NCI-H2107 (cell line): Measurements from ENCODE around the gene ADD2.
"Not testable (repeated sequence)": the region's sequence is repeated elsewhere in the genome, so short reads cannot be mapped to it uniquely, and the experiment has no call there.

Experiments used
- DNase-seq: peaks from one replicate; lab custom pipeline; 2025; lab: John Stamatoyannopoulos, UW

Gene ADD2

GRCh38 chr2:70751881-70752280 lies 16.1 kb downstream of the ADD2 start:
- no peak for DNase-seq

DNA sequence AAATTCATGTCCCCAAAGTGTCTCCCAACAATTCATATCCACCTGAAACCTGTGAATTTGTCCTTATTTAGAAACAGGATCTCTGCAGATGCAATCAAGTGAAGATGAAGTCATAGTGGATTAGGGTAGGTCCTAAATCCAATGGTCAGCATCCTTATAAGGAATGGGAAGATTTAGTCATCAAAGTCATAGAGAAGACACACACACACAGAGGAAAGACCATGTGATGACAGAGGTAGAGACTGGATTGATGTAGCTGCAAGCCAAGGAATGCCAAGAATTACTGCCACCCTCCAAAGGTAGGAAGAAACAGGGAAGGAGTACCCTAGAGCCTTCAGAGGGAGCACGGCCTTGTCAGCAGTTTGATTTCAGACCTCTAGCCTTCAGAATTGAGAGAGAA lies 17.7 kb downstream of the ADD2 start:
- no peak for DNase-seq

GRCh38 chr2:70748002-70748784 lies 19.8 kb downstream of the ADD2 start:
- no peak for DNase-seq

DNA sequence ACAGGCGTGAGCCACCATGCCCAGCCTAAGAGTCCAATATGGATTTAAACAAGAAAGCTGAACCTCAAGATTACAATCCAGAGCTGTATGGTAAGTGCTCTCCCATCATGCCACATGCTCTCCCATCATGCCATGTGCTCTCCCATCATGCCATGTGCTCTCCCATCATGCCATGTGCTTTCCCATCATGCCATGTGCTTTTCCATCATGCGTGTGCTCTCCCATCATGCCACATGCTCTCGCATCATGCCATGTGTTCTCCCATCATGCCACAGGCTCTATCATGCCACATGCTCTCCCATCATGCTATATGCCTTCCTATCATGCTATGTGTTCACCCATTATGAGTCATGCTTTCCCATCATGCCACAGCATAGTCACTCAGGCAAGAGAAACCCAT lies 20.7 kb downstream of the ADD2 start:
- DNase-seq = no peak

GRCh38 chr2:70746094-70746974 lies 21.7 kb downstream of the ADD2 start:
- no peak for DNase-seq

DNA sequence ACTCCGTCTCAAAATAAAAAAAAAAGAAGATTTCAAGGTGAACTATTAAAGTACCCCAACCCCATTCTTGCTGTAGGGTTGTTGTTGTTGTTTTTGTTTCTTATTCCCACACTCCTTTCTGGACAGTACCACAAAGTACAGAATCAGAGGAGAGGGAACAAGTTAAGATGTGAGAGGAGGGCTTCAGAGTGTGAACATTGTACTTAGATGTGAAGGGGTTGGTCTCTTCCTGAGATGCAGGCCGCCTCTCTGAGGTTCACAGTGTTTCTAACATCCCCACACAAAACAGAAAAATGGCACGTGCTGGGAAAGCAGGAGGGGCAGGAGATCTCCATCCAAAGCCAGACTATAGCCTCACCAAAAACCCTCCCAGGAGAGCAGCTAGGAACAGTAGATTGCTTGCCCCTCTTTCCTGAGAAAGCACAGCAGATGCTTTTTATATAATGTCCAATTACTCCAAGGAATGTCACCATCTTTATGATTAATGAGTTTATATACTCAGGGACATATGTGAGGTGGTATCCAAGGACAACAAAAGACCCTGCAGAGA lies 22.6 kb downstream of the ADD2 start:
- no peak for DNase-seq

GRCh38 chr2:70744397-70744796 lies 23.6 kb downstream of the ADD2 start:
- DNase-seq = no peak

DNA sequence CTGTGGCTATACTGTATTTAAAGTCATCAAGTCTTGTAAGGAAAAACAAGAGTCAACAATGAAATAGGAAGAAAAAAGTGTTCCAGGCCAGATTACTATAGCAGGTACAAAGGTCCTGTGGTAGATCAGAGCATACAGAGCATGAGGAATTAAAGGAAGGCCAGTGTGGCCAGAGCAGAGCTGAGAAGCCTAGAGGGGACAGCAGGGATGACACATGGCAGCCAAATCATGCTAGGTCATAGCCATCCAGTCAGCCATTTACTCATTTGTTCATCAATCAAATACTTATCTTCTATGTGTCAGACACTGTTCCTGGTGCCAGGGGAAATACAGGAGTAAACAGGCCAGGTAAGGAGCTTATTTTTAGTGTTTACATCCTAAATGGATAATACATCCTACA lies 24.3 kb downstream of the ADD2 start:
- no peak for DNase-seq

- DNase-seq = no peak
Measured at GRCh38 chr2:70743068-70743467, 24.9 kb downstream of the ADD2 start.

- DNase-seq = not testable (repeated sequence)
Measured at GRCh38 chr2:70739492-70739891, 28.5 kb downstream of the ADD2 start.

DNA sequence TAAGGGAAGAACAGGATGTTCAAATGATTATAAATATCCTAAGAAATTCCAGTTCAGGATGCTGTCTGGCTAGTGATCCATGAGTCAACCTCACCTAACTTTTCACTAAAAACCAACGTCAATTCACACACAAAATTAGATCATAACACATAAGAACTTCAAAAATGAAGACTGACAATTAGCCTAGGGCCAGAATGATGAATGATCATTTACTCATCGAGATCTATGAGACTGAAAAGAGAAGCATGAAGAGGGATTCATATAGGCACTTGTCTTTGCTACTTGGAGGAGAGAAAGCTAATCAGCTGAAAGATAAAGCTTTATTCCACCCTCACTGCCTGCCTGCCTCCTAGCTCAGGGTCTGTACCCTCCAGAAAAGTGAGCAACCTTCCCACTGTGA lies 29.8 kb downstream of the ADD2 start:
- DNase-seq = no peak

DNA sequence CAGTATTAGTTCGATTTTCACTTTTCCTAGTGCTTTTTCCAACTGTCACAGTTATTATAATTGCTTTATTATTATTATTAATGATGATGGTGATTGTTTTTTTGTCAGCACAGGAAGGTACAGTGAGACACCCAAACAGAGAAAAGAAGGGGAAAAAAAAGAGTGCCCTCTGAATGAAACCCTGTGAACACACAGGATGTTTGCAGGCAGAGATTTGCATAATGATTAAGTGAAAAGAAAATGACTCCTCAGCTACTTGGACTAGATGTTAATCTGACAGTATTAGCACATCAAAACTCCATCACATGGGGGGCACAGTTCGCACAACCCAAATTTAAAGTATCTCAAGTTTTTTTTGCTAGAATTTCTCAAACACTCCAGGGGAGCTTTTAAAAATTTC lies 32.9 kb downstream of the ADD2 start:
- no peak for DNase-seq

GRCh38 chr2:70733646-70734180 lies 34.3 kb downstream of the ADD2 start:
- DNase-seq = no peak

- DNase-seq = no peak
Measured at GRCh38 chr2:70732766-70733645, 35.0 kb downstream of the ADD2 start.

GRCh38 chr2:70730730-70731129 lies 37.3 kb downstream of the ADD2 start:
- DNase-seq = no peak

- DNase-seq = no peak
Measured at GRCh38 chr2:70729647-70730046, 38.4 kb downstream of the ADD2 start.

DNA sequence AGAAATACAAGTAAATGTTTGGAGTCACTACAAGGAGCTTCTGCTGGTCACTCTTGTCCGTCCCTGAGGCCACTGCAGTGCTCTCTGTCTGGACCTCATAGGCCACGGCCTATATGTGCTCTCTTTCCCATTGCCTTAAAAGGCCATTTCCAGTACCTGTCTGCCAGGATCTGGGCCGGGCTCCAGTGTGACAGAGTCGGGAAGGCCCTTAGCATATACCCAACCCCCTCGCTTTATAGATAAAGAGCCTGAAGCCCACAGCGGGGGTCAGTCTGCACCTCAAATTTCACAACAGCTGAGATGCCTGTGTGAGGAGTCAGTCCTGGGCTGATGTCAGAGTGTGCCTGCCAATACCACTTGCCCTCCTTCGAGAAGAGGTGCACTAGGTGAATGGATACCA lies 39.9 kb downstream of the ADD2 start:
- no peak for DNase-seq

- no peak for DNase-seq
Measured at GRCh38 chr2:70726947-70727725, 40.9 kb downstream of the ADD2 start.

GRCh38 chr2:70725505-70725904 lies 42.5 kb downstream of the ADD2 start:
- DNase-seq = no peak

GRCh38 chr2:70724366-70724765 lies 43.6 kb downstream of the ADD2 start:
- no peak for DNase-seq
